H1 (cell line): ENCODE data around the gene UBALD1. TPM values are rescaled to one million over a fixed set of nuclear protein-coding genes. Genes with fewer than 3 reads are reported as not detected.
A peak's percentile ranks its signal among the peaks of the same experiment; 100 is the strongest.

Experiments
- CTCF ChIA-PET: fragments of 300-600 bp; sonication (Branson Sonifier 250); formaldehyde crosslinking; loops from one replicate; lab custom pipeline; 2021; ENCODE audit not compliant: partially characterized antibody; lab: Charles Lee
- POLR2A ChIA-PET: fragments of 300-600 bp; sonication (Branson Sonifier 250); formaldehyde crosslinking; loops from one replicate; lab custom pipeline; 2021; ENCODE audit warnings: inconsistent platforms; ENCODE audit not compliant: partially characterized antibody; lab: Charles Lee
- DNase-seq, 2 experiments: peaks; one replicate each; pipeline versions ENCODE4 v3.0.0 to v3.0.0-alpha.2; 2010 to 2022; ENCODE audit warnings: low spot score in 2 of 2, low read depth in 1 of 2, mixed read lengths in 1 of 2
- FAIRE-seq: peaks from 2 replicates; lab custom pipeline; 2011; peaks lifted over from hg19 to GRCh38; lab: Jason Lieb, UNC
- H2AFZ ChIP-seq: 2 replicates; pipeline ENCODE4 v1.8.1; 2012; ENCODE audit warnings: low read length, inconsistent platforms
- H2AK5ac ChIP-seq: 2 replicates; pipeline ENCODE4 v1.6.1; 2013; ENCODE audit warnings: low read depth, low read length
- H2BK120ac ChIP-seq: replicated peaks from 2 replicates; pipeline ENCODE3; 2013; ENCODE audit warnings: low read depth, low read length, inconsistent platforms
- H2BK12ac ChIP-seq: 2 replicates; pipeline ENCODE4 v1.6.1; 2013; ENCODE audit warnings: low read depth, low read length
- H2BK15ac ChIP-seq: 2 replicates; pipeline ENCODE4 v1.6.1; 2013; ENCODE audit warnings: low read length
- H2BK20ac ChIP-seq: 2 replicates; pipeline ENCODE4 v1.6.1; 2013; ENCODE audit warnings: low read length
- H2BK5ac ChIP-seq: 2 replicates; pipeline ENCODE4 v1.6.1; 2013; ENCODE audit warnings: low read depth, low read length
- H3K14ac ChIP-seq: 2 replicates; pipeline ENCODE4 v1.6.1; 2013; ENCODE audit warnings: inconsistent platforms; ENCODE audit not compliant: insufficient read length
- H3K18ac ChIP-seq: 2 replicates; pipeline ENCODE4 v1.6.1; 2013; ENCODE audit warnings: low read length; ENCODE audit errors: extremely low read depth
- H3K23ac ChIP-seq: 2 replicates; pipeline ENCODE4 v1.6.1; 2013; ENCODE audit warnings: inconsistent platforms; ENCODE audit not compliant: insufficient read length
- H3K23me2 ChIP-seq: 2 replicates; pipeline ENCODE4 v1.6.1; 2013; ENCODE audit warnings: low read depth, low read length
- H3K27ac ChIP-seq: 2 replicates; pipeline ENCODE4 v1.6.1; 2011; ENCODE audit warnings: low read depth, low read length, inconsistent platforms
- H3K27me3 ChIP-seq, 4 experiments: replicated peaks in 1 of 4; 1 replicate in 1 of 4; 2 replicates in 3 of 4; pipeline versions ENCODE4 v1.6.1 to v1.8.1; 2011 to 2013; ENCODE audit warnings: low read length in 3 of 4, mild to moderate bottlenecking in 3 of 4, inconsistent platforms in 2 of 4, mixed read lengths in 2 of 4, moderate library complexity in 1 of 4; ENCODE audit not compliant: control insufficient read depth in 3 of 4, insufficient read depth in 3 of 4; ENCODE audit errors: extremely low read depth in 1 of 4
- H3K36me3 ChIP-seq, 4 experiments: 2 replicates each; pipeline versions ENCODE4 v1.6.1 to v1.8.1; 2011 to 2013; ENCODE audit warnings: mild to moderate bottlenecking in 4 of 4, low read length in 3 of 4, moderate library complexity in 2 of 4, control low read depth in 1 of 4, inconsistent platforms in 1 of 4; ENCODE audit not compliant: insufficient read depth in 4 of 4, control insufficient read depth in 2 of 4
- H3K4ac ChIP-seq: replicated peaks from 2 replicates; pipeline ENCODE3; 2013; ENCODE audit warnings: low read length, low read depth, mixed read lengths, inconsistent platforms; ENCODE audit not compliant: insufficient read length
- H3K4me1 ChIP-seq, 4 experiments: replicated peaks in 1 of 4; 1 replicate in 1 of 4; 2 replicates in 3 of 4; pipeline versions ENCODE4 v1.6.1 to v1.8.1; 2011 to 2013; ENCODE audit warnings: low read length in 3 of 4, inconsistent platforms in 2 of 4, mixed read lengths in 1 of 4; ENCODE audit not compliant: insufficient read depth in 4 of 4, control insufficient read depth in 3 of 4
- H3K4me2 ChIP-seq, 2 experiments: 2 replicates each; pipeline versions ENCODE4 v1.6.1 to v1.8.1; 2011 to 2013; ENCODE audit warnings: low read depth in 2 of 2, low read length in 2 of 2, control low read depth in 1 of 2, inconsistent platforms in 1 of 2, mild to moderate bottlenecking in 1 of 2; ENCODE audit not compliant: insufficient read depth in 1 of 2
- H3K4me3 ChIP-seq, 4 experiments: fragments of 200-600, 300-600 bp in 1 of 4; sonication (generic), shearing (Covaris generic), sonication (Bioruptor Twin) in 1 of 4; 2 replicates each; pipeline versions ENCODE4 v1.5.1 to v1.8.1; 2011 to 2016; ENCODE audit warnings: low read length in 4 of 4, low read depth in 3 of 4, control low read depth in 2 of 4, inconsistent platforms in 2 of 4, mild to moderate bottlenecking in 2 of 4, mixed read lengths in 1 of 4, moderate library complexity in 1 of 4; ENCODE audit not compliant: insufficient read depth in 2 of 4; ENCODE audit errors: extremely low read depth in 1 of 4
- H3K56ac ChIP-seq: replicated peaks from 2 replicates; pipeline ENCODE3; 2013; ENCODE audit warnings: low read depth, mild to moderate bottlenecking, mixed read lengths, low read length, inconsistent platforms; ENCODE audit not compliant: insufficient read length
- H3K79me1 ChIP-seq: 2 replicates; pipeline ENCODE4 v1.6.1; 2013; ENCODE audit warnings: low read depth, low read length, control low read depth
- H3K79me2 ChIP-seq, 2 experiments: 2 replicates each; pipeline versions ENCODE4 v1.6.1 to v1.8.1; 2012 to 2013; ENCODE audit warnings: low read length in 2 of 2, mild to moderate bottlenecking in 2 of 2, inconsistent platforms in 1 of 2; ENCODE audit not compliant: insufficient read depth in 2 of 2, control insufficient read depth in 1 of 2
- H3K9ac ChIP-seq, 4 experiments: replicated peaks in 1 of 4; 1 replicate in 1 of 4; 2 replicates in 3 of 4; pipeline versions ENCODE4 v1.6.1 to v1.8.1; 2011 to 2013; ENCODE audit warnings: low read depth in 3 of 4, low read length in 3 of 4, control low read depth in 2 of 4, mild to moderate bottlenecking in 2 of 4, moderate library complexity in 2 of 4, inconsistent platforms in 1 of 4; ENCODE audit errors: extremely low read depth in 1 of 4
- H3K9me3 ChIP-seq, 2 experiments: 2 replicates each; pipeline versions ENCODE4 v1.6.1 to v1.8.1; 2012 to 2013; ENCODE audit warnings: mild to moderate bottlenecking in 2 of 2, moderate library complexity in 2 of 2, control low read depth in 1 of 2, inconsistent platforms in 1 of 2, low read depth in 1 of 2, low read length in 1 of 2, mixed read lengths in 1 of 2; ENCODE audit not compliant: insufficient read depth in 2 of 2
- H4K20me1 ChIP-seq, 2 experiments: replicated peaks in 1 of 2; 2 replicates each; pipeline versions ENCODE3 to v1.8.1; 2011 to 2013; ENCODE audit warnings: inconsistent platforms in 2 of 2, low read length in 2 of 2, mild to moderate bottlenecking in 1 of 2; ENCODE audit not compliant: insufficient read depth in 2 of 2, control insufficient read depth in 1 of 2
- H4K5ac ChIP-seq: 2 replicates; pipeline ENCODE4 v1.6.1; 2013; ENCODE audit warnings: low read length, low read depth, mixed read lengths, inconsistent platforms; ENCODE audit not compliant: insufficient read length
- H4K8ac ChIP-seq: 2 replicates; pipeline ENCODE4 v1.8.0; 2013; ENCODE audit warnings: mild to moderate bottlenecking, moderate library complexity, low read length, inconsistent platforms; ENCODE audit not compliant: insufficient read depth; ENCODE audit errors: extremely low read depth
- H4K91ac ChIP-seq: replicated peaks from 2 replicates; pipeline ENCODE3; 2013; ENCODE audit warnings: low read length, mixed read lengths, inconsistent platforms; ENCODE audit not compliant: insufficient read length
- ASH2L ChIP-seq: fragments of 200-600, 300-600 bp; sonication (generic); IDR thresholded peaks from one replicate; pipeline ENCODE4 v1.7.1; 2017; ENCODE audit warnings: low read length
- CBX8 ChIP-seq: fragments of 300-800, 300-1000 bp; sonication (generic); IDR thresholded peaks from 2 replicates; pipeline ENCODE4 v1.7.1; 2016; ENCODE audit warnings: low read depth, low read length, borderline replicate concordance
- E2F6 ChIP-seq: IDR thresholded peaks from 2 replicates; pipeline ENCODE4 v1.6.1; 2012; ENCODE audit warnings: inconsistent platforms
- ZNF274 ChIP-seq: IDR thresholded peaks from 2 replicates; pipeline ENCODE4 v1.7.0; 2012; ENCODE audit warnings: low read length, borderline replicate concordance; ENCODE audit errors: extremely low read depth
- WGBS, 2 experiments: shearing (Covaris generic) in 1 of 2; methylation state at CpG; one replicate each; pipeline versions ENCODE4 v1.1.6 to v1.1.7; 2013 to 2015; ENCODE audit warnings: low lambda C conversion rate in 2 of 2, mixed read lengths in 2 of 2, inconsistent platforms in 1 of 2, low coverage in 1 of 2, missing lambda C conversion rate in 1 of 2; ENCODE audit not compliant: insufficient replicate concordance in 2 of 2, insufficient coverage in 1 of 2, insufficient read length in 1 of 2; ENCODE audit errors: extremely low coverage in 1 of 2, missing lambda C conversion rate in 1 of 2; 5-methylcytosine and 5-hydroxymethylcytosine counted together
- polyA plus RNA-seq, 7 experiments: library from polyadenylated mRNA; depleted of rRNA in 3 of 7; stranded (reverse) in 5 of 7; unstranded in 2 of 7; fragments of >200 nt in 5 of 7; fragments of 200-250 nt in 2 of 7; gene quantifications; 1 replicate in 5 of 7; 2 replicates in 1 of 7; 4 replicates in 1 of 7; pipeline versions ENCODE4 v1.2.1 to v1.2.3, GENCODE V29; 2011 to 2013; ENCODE audit warnings: missing spikeins in 2 of 7, mixed read lengths in 2 of 7
- total RNA-seq: library from RNA; stranded (reverse); fragmentation: NEBNext Ultra II Directional; extraction: Animal tissue kit (Norgen Biotek cat#: 25700); gene quantifications from 2 replicates; pipeline ENCODE4 v1.2.1, GENCODE V29; 2021

UBALD1 gene
- total and polyA plus RNA-seq, 2 of the 8 experiments (the other 6 are each of a cell fraction or from before 2014, with no cell fraction given) = 28.6 to 62.0 TPM

GRCh38 chr16:4626396-4626795 is 11.7 kb upstream of the UBALD1 start:
- Histone ChIP-seq H3K14ac (no peak overlapping the region), H3K79me1 (peaks cover 20% of the 10 kb centered on the region), H4K20me1 (peaks cover 0 to 8% of the 10 kb centered on the region in 2 experiments), H2AK5ac (peak overlapping the region; percentile 79; the same call in 1 of the 2 replicates), H3K4me3 (peak overlapping the region in 3 of 4 experiments; percentile 72 to 97 (median 75); a peak in 5 of 8 replicates), H2BK120ac (no peak overlapping the region), H3K4me2 (peak overlapping the region; percentile 83 to 92; a peak in 2 of 4 replicates), H2BK20ac (no peak overlapping the region), H3K27ac (no peak overlapping the region; the same call in 1 of the 2 replicates), H3K36me3 (no peaks in the 10 kb centered on the region), H3K23me2 (peaks cover 2% of the 10 kb centered on the region; the same call in 1 of the 2 replicates), H3K9ac (no peak overlapping the region; a peak in 1 of 7 replicates), H3K56ac (no peak overlapping the region), H2BK5ac (no peak overlapping the region; the same call in 1 of the 2 replicates), H3K9me3 (no peaks in the 10 kb centered on the region), H2BK12ac (no peak overlapping the region), H4K91ac (no peak overlapping the region), H3K4me1 (peaks cover 0 to 7% (median 6%) of the 10 kb centered on the region in 4 experiments; a peak in 6 of 7 replicates), H3K4ac (no peak overlapping the region), H3K79me2 (peaks cover 13 to 49% of the 10 kb centered on the region in 2 experiments), H3K18ac (no peak overlapping the region; the same call in 1 of the 2 replicates), H3K23ac (no peak overlapping the region), H3K27me3 (no peaks in the 10 kb centered on the region), H2BK15ac (no peak overlapping the region; the same call in 1 of the 2 replicates), H4K8ac (no peak overlapping the region), H4K5ac (no peak overlapping the region), H2AFZ (no peak overlapping the region)
- FAIRE-seq (no peak), DNase-seq (no peak)
- 77% methylated on average over 6 of the region's 6 CpGs; no CpG with 5 or more reads in 1 of the 2 experiments for WGBS, 2 experiments
- POLR2A ChIA-PET = interaction anchor here (0.6 to 4.8 kb wide), 2 partner anchors 12 to 115 kb away, joined by 3 to 69 read pairs; partner anchors contain the start of gene UBALD1
- CTCF ChIA-PET = interaction anchor here (0.8 to 3.5 kb wide), 13 partner anchors 8 to 118 kb away, joined by 3 to 24 read pairs (median 3); no protein-coding TSS in a partner anchor
- TF ChIP-seq ASH2L (no peak), CBX8 (no peak), ZNF274 (no peak), E2F6 (no peak)
